CD4-positive, alpha-beta T cell (primary cell): ENCODE results near the gene CADM1. TPM values are rescaled to one million over a fixed set of nuclear protein-coding genes. Genes with fewer than 3 reads are reported as not detected.

Experiments used
- ATAC-seq: fragments of 200-7000 bp; cut with Tn5 transposase; one replicate; pipeline ENCODE4 v1.10.0; 2022; ENCODE audit warnings: mild to moderate bottlenecking; ENCODE audit not compliant: poor library complexity
- CTCF ChIA-PET: fragments of 350-600 bp; sonication (Branson Sonifier 250); formaldehyde crosslinking; loops from one replicate; lab custom pipeline; 2021; ENCODE audit warnings: antibody characterized with exemption, inconsistent platforms; lab: Charles Lee
- POLR2A ChIA-PET: fragments of 350-600 bp; sonication (Branson Sonifier 250); formaldehyde crosslinking; loops from one replicate; lab custom pipeline; 2021; ENCODE audit warnings: antibody characterized with exemption, inconsistent platforms; lab: Charles Lee
- DNase-seq, 14 experiments: peaks; one replicate each; pipeline ENCODE4 v3.0.0-alpha.2; 2013 to 2020; ENCODE audit warnings: mixed read lengths in 2 of 14
- H3K27ac ChIP-seq, 2 donors: one replicate each; pipeline versions ENCODE4 v1.5.1 to v1.7.0; 2013; ENCODE audit warnings: low read length in 2 of 2, low read depth in 1 of 2, mild to moderate bottlenecking in 1 of 2
- H3K27me3 ChIP-seq, 2 experiments: 1 replicate in 1 of 2; 2 replicates in 1 of 2; pipeline versions ENCODE4 v1.6.1 to v1.7.0; 2013; ENCODE audit warnings: low read length in 2 of 2, control low read depth in 1 of 2, mild to moderate bottlenecking in 1 of 2, moderate library complexity in 1 of 2; ENCODE audit not compliant: insufficient read depth in 2 of 2, control insufficient read depth in 1 of 2
- H3K36me3 ChIP-seq: one replicate; pipeline ENCODE4 v1.6.1; 2013; ENCODE audit warnings: low read length, control low read depth; ENCODE audit not compliant: insufficient read depth
- H3K4me1 ChIP-seq: one replicate; pipeline ENCODE4 v1.6.1; 2013; ENCODE audit warnings: low read length, control low read depth; ENCODE audit not compliant: insufficient read depth
- H3K4me3 ChIP-seq: one replicate; pipeline ENCODE4 v1.5.1; 2013; ENCODE audit warnings: mild to moderate bottlenecking, low read length, moderate library complexity
- H3K9me3 ChIP-seq, 2 experiments: 1 replicate in 1 of 2; 2 replicates in 1 of 2; pipeline versions ENCODE4 v1.6.1 to v1.7.0; 2013; ENCODE audit warnings: low read length in 2 of 2, mild to moderate bottlenecking in 2 of 2, control low read depth in 1 of 2, moderate library complexity in 1 of 2; ENCODE audit not compliant: control insufficient read depth in 1 of 2, insufficient read depth in 1 of 2
- H3K27ac Mint-ChIP-seq: one replicate; pipeline ENCODE4 v1.8.0; 2020; ENCODE audit warnings: mixed read lengths
- H3K27me3 Mint-ChIP-seq: one replicate; pipeline ENCODE4 v1.8.0; 2021; ENCODE audit warnings: mixed read lengths
- H3K36me3 Mint-ChIP-seq: one replicate; pipeline ENCODE4 v1.8.0; 2021; ENCODE audit warnings: low read depth, mixed read lengths
- H3K4me1 Mint-ChIP-seq: one replicate; pipeline ENCODE4 v1.8.0; 2021; ENCODE audit warnings: low read depth, mixed read lengths
- H3K4me3 Mint-ChIP-seq: one replicate; pipeline ENCODE4 v1.8.0; 2020; ENCODE audit warnings: mild to moderate bottlenecking, mixed read lengths
- H3K9me3 Mint-ChIP-seq: one replicate; pipeline ENCODE4 v1.8.0; 2020; ENCODE audit warnings: mixed read lengths
- intact Hi-C, 2 experiments: fragments of 100-400 bp; cut with DNase I in 1 of 2; cut with micrococcal nuclease in 1 of 2; formaldehyde crosslinking; loops; one replicate each; pipeline versions ENCODE4 v1.15.1 to v1.9.0; 2023 to 2025; cut with DNase I, micrococcal nuclease
- total RNA-seq, 174 experiments: library from RNA in 2 of 174; stranded (reverse) in 2 of 174; gene quantifications; one replicate each; pipeline ENCODE4 v1.2.3 and lab custom pipeline; 2021 to 2026
- TF ChIP-seq, protein P1 (sequence below): fragments of 200-600 bp; IDR thresholded peaks from one replicate; pipeline ENCODE4 v1.8.0; 2022; ENCODE audit warnings: antibody characterized with exemption, mild to moderate bottlenecking

The CADM1 gene
- total RNA-seq, 2 experiments from 2014 or later, result 1.1 to 1.4 TPM

DNA sequence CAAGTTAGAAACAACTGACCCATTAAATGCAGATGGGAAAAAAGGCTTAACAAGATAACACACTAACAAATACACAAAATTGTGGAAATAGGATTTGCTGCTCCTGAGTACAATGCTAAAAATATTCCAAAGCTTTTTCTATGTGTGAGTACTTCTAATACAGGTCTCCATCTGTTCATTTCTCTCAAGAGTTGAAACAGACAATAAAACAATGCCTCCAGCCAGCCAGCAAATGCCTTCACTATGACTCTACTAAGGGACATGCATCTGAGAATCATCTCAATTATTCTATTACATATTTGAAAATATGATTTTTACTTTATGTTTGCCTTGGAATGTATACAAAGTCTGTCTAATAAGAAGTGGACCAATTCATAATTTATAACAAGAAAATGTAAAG is 119.0 kb downstream of the CADM1 start:
- intact Hi-C loops, result no loop called here
- no peak for DNase-seq
- no peaks in the 10 kb centered on the region for H3K36me3 ChIP-seq
- Mint-ChIP-seq H3K36me3 (no peaks in the 10 kb centered on the region), H3K4me1 (no peaks in the 10 kb centered on the region), H3K27ac (no peak overlapping the region), H3K4me3 (no peak overlapping the region), H3K27me3 (no peaks in the 10 kb centered on the region), H3K9me3 (no peaks in the 10 kb centered on the region)
- H3K9me3 ChIP-seq, result no peaks in the 10 kb centered on the region
- ATAC-seq, result no peak
- no peaks in the 10 kb centered on the region for H3K4me1 ChIP-seq
- POLR2A ChIA-PET, result no interaction called here
- CTCF ChIA-PET, result no interaction called here
- TF ChIP-seq, protein P1, sequence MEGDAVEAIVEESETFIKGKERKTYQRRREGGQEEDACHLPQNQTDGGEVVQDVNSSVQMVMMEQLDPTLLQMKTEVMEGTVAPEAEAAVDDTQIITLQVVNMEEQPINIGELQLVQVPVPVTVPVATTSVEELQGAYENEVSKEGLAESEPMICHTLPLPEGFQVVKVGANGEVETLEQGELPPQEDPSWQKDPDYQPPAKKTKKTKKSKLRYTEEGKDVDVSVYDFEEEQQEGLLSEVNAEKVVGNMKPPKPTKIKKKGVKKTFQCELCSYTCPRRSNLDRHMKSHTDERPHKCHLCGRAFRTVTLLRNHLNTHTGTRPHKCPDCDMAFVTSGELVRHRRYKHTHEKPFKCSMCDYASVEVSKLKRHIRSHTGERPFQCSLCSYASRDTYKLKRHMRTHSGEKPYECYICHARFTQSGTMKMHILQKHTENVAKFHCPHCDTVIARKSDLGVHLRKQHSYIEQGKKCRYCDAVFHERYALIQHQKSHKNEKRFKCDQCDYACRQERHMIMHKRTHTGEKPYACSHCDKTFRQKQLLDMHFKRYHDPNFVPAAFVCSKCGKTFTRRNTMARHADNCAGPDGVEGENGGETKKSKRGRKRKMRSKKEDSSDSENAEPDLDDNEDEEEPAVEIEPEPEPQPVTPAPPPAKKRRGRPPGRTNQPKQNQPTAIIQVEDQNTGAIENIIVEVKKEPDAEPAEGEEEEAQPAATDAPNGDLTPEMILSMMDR, result no peak
- peaks cover 0 to 4% of the 10 kb centered on the region in 2 experiments for H3K27me3 ChIP-seq
- no peak overlapping the region for H3K27ac ChIP-seq
- no peak overlapping the region for H3K4me3 ChIP-seq

- H3K4me1 Mint-ChIP-seq, result no peaks in the 10 kb centered on the region
- Histone ChIP-seq H3K36me3 (no peaks in the 10 kb centered on the region), H3K27ac (no peak overlapping the region), H3K4me3 (no peak overlapping the region), H3K27me3 (peaks cover 0 to 4% of the 10 kb centered on the region in 2 experiments), H3K9me3 (no peaks in the 10 kb centered on the region), H3K4me1 (no peaks in the 10 kb centered on the region)
- H3K36me3 Mint-ChIP-seq, result no peaks in the 10 kb centered on the region
- intact Hi-C loops, result no loop called here
- no peak overlapping the region for H3K4me3 Mint-ChIP-seq
- H3K27ac Mint-ChIP-seq, result no peak overlapping the region
- no peak for ATAC-seq
- no peaks in the 10 kb centered on the region for H3K27me3 Mint-ChIP-seq
- H3K9me3 Mint-ChIP-seq, result no peaks in the 10 kb centered on the region
- DNase-seq, result no peak
- TF ChIP-seq, protein P1, result no peak
- CTCF ChIA-PET, result no interaction called here
- POLR2A ChIA-PET, result no interaction called here
Measured at GRCh38 chr11:115384236-115384635, 120.0 kb downstream of the CADM1 start.

GRCh38 chr11:115383431-115383830 is 120.8 kb downstream of the CADM1 start:
- Mint-ChIP-seq H3K27ac (no peak overlapping the region), H3K4me1 (no peaks in the 10 kb centered on the region), H3K36me3 (no peaks in the 10 kb centered on the region), H3K9me3 (no peaks in the 10 kb centered on the region), H3K27me3 (no peaks in the 10 kb centered on the region), H3K4me3 (no peak overlapping the region)
- DNase-seq, result no peak
- TF ChIP-seq, protein P1, result no peak
- Histone ChIP-seq H3K4me1 (no peaks in the 10 kb centered on the region), H3K36me3 (no peaks in the 10 kb centered on the region), H3K27me3 (peaks cover 0 to 4% of the 10 kb centered on the region in 2 experiments), H3K27ac (no peak overlapping the region), H3K4me3 (no peak overlapping the region), H3K9me3 (no peaks in the 10 kb centered on the region)
- ATAC-seq, result no peak
- intact Hi-C loops, result no loop called here
- CTCF ChIA-PET, result no interaction called here
- POLR2A ChIA-PET, result no interaction called here
